ENCODE measurements around the gene NPAS3. TPM values are rescaled to one million over a fixed set of nuclear protein-coding genes. Genes with fewer than 3 reads are reported as not detected.

NPAS3 gene
- total RNA-seq, 1 donor from 2014 or later = 8.4 TPM

DNA sequence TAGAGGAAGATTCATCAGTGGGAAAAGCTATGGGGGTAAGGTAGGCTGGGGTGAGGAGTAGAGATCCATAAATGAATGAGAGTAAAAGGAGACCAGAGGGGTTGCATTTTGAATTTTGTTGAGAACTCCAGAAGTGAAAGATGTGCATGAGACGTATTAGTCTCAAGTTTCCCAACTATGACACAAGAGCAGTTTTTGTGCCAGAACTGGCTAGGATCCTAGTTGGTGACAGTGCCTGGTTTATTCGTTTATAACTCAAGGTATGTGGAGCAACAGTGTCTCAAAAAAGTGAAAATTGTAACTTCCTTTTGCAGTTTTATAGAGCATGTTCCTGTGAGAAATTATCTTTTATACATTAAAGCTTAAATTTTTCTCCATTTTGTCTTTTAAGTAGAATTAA is 377.0 kb downstream of the NPAS3 start:
- DNase-seq (ENCODE audit: low spot score) = no peak

DNA sequence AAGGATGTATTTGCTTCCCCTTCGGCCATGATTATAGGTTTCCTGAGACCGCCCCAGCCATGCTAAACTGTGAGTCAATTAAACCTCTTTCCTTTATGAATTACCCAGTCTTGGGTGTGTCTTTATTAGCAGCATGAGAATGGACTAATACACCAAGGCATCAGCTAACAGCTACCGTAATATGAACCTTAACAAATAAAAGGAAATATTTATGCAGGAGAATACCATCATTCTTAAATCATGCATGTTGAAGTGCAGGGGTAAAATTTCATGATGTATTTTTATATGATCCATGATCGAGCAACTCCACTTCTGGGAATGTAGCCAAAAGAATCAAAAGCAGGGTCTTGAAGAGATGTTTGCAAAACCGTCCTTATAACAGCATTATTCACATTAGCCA is 379.0 kb downstream of the NPAS3 start:
- DNase-seq (ENCODE audit: low spot score) = no peak

DNA sequence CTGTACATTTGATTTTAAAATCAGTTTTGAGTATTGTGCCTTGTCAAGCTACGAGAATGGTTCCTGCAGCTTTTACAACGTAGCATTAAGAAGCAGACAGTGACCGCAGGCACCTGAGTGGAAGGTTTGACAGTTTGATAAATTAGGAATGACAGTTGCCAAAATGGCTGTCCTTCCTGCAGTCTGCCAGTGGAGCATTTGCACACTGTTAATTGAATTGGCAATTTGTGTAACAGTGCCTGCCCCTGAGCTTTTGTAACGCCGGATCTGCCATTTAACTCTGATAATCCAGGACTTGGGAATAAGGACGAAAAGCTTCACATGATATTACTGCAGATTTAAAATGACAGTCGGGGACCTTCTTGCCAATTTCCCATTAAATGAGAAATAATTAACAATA is 385.3 kb downstream of the NPAS3 start:
- no peak for DNase-seq (ENCODE audit: low spot score)

DNA sequence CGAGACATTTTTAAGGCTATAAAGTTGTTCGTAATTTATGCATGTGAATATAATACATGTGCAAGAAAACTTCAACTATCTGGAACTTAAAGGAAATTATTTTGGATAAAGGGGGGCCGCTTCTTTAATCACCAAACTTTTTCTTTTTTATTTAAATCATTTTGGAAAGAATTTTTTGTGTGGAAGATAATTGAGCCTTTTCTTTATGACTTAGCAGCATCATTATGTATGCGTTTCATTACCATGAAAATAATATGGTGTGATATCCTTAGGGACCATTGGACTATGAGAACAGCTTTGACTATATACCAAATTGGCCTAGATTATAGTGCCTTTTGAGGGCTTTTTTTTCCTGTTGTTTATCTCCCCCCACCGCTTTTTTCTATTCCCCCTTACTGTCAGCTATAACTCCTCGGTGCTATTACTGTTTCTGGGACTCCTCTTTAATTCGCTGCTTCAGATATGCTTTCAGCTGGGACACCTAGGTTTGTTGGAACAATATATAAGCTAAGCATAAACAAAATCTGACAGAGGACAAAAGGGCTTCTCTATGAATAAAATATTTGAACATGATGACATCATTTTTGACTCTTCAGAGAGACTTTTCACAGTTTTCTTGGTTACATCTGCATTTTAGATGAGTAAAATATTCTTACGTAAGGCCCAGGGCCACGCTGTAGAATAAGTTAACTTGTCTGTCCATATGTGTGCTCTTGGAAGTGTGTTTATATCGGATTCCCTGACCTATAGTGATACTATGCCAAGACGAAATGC is 392.7 kb downstream of the NPAS3 start:
- DNase-seq (ENCODE audit: low spot score) = no peak

DNA sequence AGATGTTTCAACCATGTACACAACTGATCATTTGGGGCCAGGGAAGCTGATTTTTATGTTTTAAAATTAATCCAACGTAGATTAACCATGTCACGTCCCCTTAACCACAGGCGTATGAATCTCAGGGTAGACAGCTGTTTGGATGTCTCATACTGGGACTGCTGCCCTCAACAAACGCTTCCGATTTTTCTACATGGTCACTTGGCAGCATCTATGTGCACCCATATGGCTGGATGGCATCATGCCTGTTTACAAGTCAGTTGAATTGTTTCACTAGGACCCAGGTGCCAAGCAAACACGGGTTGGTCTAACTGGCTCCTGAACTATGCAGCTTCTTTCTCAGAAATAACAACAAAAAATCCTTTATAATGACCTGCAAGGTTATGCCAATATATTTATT is 393.8 kb downstream of the NPAS3 start:
- DNase-seq (ENCODE audit: low spot score) = no peak

DNA sequence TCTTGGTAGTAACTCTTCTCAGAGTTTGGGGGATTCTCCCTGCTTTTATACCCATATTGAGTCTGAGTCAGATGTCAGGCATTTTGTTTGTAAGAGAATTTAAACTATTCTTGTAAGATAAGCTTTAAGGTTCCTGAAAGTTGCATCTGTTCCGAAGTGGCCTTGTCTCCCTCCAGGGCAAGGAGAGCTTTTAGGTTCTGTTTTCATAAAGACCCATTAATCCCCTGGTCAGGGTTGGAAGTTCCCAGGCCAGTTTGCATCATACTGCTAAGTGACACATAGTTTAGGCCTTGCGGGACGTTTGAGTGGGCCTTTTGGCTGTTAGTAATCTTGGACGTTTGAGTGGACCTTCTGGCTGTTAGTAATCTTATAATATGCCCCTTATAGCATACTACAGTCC is 396.7 kb downstream of the NPAS3 start:
- no peak for DNase-seq (ENCODE audit: low spot score)

DNA sequence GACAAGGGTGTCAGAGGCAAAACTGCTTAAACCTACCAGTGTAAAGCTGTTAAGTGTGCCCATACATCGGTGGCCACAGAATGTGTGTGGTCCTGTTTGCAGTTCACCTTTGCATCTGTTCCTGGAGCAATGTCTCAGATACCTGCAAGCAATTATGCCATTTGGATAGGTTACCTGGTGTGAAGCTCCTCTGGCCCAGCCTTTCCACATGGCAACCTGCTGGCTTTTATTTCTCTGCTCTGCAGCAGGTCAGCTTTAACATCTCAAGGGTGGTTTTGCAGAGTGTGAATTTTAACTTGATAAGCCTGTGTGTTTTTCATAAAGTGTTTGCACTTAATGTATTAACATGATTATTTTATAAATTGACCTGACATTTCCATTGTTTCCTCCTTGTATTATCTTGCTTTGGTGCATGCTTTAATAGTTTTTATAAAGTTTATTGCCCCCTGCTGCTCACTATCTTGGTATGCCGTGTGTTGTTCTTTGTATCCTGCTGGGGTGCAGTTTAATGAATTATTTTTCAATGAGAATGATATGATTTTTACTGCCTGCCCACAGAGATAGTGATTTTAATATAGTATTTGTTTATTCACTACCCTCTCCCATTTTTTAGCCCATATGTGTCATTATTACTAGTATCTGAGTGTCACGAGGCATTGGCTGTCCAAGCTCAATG is 403.8 kb downstream of the NPAS3 start:
- DNase-seq (ENCODE audit: low spot score) = no peak

DNA sequence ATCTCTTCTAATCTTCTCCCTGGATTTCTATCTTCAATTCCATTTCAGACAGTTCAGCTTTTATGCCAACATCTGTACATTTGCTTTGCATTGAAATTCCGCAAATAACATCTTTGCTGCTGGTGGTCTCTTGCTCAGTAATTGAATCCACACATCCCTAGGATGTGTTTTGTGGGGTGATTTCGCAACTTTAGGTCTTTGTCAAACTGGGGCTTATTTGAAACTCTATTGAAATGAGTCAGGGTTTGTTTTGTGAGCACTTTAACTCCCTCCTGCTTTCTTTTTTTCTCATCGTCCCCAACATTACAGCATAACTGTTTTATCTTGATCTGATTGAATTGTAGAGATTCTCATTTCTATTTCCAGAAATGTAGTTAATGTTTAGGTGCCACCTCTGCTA is 404.3 kb downstream of the NPAS3 start:
- DNase-seq (ENCODE audit: low spot score) = no peak

DNA sequence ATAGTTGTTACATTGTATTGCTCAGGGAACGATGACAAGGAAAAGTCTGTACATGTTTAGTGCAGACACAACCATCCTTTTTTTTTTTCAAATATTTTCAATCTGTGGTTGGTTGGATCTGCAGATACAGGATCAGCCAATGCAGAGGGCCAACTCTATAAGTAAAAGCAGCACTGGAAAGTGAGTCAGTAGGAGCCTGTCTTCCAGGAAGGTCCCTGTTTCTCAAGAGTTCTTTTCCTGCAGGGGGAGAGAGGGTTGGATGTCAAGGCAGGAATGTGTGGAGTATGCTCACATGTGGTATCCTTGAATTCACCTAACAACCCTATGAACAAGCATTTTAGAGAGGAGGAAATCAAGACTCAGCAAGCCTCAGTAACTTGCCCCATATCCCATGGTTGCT is 409.1 kb downstream of the NPAS3 start:
- DNase-seq (ENCODE audit: low spot score) = no peak

DNA sequence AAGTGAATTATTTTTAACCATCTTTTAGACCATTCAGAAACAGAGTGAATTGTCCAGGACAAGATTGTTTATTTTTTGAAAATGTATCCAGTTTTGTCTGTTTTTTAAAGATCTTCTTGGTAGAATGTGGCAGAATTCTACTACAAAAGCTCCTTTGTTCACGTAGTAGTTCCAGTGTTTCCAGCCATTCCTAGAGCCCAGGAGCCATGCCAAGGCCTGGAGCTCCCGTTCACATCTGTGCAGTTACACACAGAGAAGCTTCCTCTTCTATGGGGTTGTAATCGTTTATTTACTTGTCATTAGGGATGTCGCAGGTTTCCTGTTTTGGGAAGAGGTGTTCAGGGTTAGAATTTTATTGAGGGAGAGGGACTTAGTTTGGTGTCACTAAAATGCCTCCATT is 409.8 kb downstream of the NPAS3 start:
- no peak for DNase-seq (ENCODE audit: low spot score)

DNA sequence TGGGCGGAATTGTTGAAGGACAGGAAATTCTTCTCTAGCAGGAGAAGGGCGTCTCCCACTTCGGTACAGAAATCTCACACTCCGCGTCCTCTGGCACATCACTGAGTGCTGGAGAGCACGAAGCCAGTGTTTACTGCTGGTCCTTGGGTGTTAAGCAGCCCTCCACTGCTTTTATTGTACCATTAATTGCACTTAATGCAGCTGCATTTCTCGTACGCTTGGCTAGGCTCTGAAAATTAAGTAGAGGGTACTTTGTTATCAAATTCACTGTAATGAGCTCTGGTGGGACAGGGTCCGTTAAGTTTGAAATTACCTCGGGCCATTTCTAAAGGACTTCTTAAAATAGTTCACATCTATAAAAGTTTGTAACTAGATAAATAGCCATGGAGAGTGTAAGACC is 411.2 kb downstream of the NPAS3 start:
- no peak for DNase-seq (ENCODE audit: low spot score)

DNA sequence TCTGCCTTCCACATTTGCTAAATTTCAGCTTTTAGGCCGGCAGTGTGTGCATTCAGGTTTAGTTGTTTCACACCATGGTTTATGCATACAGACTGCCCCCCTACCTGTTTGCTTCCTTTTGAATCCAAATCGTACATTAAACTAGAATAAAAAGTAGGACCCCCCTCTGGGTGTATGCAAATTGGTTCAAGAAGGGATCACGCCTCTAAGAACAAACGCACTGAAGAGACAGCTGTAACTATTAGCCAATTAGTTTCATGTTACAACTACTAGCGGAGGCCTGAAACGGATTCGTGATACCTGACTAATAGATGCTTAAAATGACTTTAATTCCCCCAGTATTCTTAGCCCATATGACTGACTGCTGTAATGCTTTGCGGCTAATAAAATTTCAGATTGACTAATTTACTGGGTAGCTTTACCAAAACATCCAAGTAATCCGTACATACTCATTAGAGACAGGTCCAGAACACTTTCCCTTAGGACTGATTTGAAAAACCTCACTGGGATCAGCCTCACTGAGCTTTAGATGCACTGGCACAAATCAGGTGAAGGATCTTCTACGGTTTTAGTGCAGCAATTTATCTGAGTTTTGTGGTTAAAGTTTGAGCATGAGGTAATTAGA is 411.8 kb downstream of the NPAS3 start:
- DNase-seq (ENCODE audit: low spot score) = no peak

DNA sequence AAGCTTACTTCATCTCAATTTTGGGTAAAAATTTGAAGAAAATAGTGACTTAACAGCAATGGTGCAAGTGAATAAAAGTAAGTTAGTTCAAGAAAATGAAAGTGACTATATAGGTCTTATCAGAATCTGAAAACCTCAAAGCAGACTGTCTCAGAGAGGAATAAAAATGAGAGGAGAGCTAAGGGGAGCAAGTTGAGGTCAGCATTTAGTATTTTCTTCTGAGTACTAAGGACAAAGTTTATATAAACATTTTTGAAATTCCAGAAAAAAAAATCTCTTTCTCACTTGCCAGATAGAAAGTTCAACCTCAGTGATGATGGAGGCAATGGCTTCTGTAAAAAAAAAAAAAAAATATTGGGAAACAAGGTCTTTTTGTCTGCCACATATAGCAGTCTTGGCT is 414.1 kb downstream of the NPAS3 start:
- peak; percentile 5 for DNase-seq (ENCODE audit: low spot score)

DNA sequence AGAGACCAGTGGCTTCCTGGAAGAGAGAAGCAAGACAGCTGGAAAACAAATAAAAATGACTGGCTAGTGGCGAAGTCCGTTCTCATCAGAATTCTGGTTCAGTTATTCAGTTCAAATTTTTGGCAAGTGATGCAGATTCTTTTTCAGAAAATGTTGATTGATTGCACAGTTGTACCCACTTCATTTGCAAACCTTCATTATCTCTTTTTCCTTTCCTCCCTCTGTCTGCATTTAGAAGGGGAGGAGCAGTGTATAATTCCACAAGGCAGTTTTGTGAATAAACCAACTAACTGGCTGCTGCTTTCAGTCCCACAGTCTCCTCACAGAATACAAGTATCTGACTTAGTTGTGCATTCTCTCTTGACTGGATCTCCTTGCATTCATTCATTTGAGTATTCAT is 417.5 kb downstream of the NPAS3 start:
- no peak for DNase-seq (ENCODE audit: low spot score)

DNA sequence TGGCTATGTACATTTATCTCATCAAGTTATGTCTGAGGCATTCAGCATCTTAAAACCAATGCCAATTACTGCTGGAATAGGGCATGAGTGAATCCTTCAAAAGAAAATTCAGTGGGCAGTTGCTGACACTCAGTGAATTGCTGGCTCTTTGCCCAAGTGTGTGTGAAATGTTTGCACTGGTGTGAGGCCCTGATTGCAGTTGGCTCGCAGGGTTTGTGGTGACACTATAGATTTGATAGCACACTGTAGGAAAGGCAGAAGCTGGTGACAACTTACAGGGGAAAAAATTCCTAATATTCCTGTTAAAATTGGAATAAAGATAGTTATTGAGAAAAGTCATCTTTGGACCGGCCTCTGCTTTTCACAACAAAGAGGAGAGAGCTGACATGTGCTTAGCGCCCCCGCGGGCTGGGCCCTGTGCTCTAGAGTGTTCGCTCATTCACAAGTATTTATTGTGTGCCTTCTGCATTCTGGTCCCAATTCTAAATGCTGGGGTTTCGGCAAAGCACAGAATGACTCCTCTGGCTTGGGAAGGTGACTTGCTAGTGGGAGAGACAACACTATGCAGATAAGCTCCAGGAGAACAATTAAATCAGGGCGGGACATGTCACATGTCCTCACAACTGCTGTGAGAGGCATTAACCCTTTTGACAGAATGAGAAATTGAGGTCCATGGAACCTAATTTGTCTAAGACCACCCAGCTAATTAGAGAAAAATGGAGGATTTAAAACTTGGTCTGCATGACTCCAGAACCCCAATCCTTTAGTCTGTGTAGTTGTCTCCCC is 418.7 kb downstream of the NPAS3 start:
- DNase-seq (ENCODE audit: low spot score) = no peak

DNA sequence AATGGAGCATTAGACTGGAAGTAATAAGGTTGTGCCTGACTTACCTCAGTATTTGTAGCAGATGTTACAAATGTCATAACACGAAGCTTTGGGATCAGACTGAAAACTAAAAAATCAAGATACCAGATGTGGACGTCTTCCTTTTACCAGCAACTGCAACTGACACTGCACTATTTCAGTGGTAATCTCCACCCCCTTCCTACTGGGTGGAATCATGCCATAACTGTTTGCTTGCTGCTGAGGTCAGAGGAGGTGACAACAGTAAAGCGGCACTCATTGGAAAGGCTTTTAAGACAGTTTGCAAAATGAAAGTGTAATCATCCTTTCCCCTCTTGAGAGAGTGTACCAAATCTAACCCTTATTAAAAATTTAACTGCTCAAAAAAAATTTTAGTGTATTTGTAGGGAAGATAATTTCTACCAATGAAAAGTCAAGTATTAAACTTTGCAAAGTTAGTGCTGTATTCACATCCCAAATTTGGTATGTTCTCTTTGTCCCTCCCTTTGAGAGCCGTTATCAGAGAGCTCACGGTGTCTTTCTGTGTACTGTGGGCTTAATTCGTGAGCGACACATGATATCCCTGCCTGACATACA is 420.7 kb downstream of the NPAS3 start:
- DNase-seq (ENCODE audit: low spot score) = no peak

DNA sequence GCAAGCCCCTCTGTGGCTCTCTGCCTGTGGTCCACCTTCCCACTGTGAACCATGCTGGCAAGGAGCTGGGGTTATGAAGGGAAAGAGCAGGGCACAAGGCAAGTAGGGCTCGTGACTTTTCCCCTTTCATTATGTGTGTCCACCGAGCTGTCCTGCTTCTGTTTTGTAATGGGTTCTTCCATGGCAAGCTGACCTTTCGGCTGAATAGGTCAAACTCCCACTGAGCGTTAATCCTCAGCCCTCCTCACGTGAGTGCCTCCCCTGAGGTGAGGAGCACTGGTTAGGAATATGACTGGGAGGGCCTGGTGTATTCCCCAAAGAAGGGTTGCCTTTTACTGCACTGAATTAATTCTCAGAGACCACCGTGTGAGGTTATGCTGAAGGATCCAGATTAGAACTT is 424.3 kb downstream of the NPAS3 start:
- DNase-seq (ENCODE audit: low spot score) = no peak

DNA sequence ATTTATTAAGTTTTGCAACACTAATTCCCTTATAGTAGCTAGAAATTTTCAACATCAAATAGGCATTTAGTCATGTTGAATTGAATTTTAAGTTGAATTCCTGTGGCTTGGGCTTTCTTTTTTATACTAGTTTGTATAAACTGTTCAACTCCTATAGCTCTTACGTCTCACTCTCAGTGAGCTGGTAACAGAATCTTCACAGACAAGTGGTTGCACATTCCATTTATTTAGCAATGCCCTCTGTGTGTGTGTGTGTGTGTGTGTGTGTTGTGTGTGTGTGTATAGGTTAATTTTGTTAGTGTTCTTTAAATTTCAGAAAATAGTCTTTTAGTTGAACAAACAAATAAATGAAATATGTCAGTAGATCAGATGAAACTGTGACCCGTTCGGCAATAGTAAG is 425.0 kb downstream of the NPAS3 start:
- DNase-seq (ENCODE audit: low spot score) = no peak

DNA sequence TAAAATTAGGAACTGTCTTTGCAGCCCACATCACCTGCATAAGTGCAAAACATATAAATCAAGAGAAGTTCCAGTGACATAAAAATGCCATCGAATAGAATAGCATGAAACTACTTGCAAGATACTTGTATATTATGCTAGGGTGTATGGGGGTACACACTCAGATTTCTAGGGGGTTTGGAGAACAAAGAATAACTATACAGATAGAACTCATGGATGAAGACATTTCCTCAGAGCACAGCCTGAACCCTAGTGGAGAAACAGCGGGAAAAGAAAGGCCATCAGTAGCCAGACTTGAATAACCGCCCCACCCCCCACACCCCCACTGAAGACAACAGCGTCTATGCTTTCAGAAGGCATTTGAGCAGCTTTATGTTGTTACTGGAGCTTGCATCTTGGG is 425.8 kb downstream of the NPAS3 start:
- no peak for DNase-seq (ENCODE audit: low spot score)

DNA sequence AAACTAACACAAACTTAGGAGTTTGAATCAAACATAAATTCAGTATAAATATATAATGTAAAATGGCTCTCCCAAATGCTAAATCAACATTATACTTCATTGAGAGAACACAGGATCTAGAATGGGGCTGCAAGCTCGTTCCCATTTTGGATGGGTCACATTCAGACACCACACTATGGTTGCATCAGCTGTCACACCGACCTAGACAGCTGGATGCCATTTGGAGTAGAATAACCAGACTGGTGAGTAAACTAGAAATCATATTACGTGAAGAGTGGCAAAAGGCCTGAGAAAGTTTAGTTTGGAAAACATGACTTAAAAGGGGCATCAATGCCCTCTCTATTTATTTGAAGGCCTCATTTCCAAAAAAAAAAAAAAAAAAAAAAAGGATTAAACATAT is 430.4 kb downstream of the NPAS3 start:
- DNase-seq (ENCODE audit: low spot score) = no peak

DNA sequence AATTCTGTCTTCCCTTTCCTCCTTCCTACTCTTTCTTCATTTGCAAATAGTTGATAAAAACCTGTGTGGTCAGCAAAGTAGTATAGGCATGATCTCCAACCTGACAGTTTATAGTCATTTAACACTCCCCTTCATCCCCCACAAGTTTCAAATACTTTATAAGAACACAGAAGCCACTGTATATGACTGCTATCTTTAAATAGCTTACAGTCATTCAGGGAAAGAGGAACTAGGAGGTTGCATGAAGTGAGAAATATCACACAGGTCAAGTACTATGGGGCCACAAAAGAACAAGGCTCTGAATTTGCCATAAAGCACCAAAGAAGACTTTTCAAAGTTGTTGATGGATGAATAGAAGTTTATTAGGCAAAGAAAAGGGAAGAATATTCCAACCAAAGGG is 431.3 kb downstream of the NPAS3 start:
- no peak for DNase-seq (ENCODE audit: low spot score)

DNA sequence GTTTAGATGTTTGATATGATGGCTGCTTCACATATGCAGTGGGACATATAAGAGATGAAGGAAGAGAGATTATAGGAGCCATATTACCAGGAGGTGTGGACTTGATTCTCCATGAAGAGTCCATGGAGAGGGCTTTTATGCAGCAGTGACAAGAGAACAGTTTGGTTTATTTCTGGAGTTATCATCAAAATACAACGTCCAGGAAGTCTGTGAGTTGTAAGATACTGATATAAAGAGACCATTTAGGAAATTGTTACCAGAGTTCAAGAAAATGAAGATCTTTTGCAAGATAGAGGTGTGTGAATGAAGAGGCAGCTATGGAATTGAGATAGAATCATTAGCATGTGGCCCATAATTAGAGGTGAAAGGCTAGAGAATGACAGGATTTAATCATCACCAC is 431.7 kb downstream of the NPAS3 start:
- DNase-seq (ENCODE audit: low spot score) = no peak

Data from umbilical cord (tissue), 2 donors.